Astrocyte (in vitro differentiated cells and primary cell): ENCODE measurements around the gene COL12A1. TPM values are rescaled to one million over a fixed set of nuclear protein-coding genes. Genes with fewer than 3 reads are reported as not detected.

Source experiments
- DNase-seq: peaks from one replicate; pipeline ENCODE4 v3.0.0-alpha.2; 2010; ENCODE audit warnings: low read depth
- FAIRE-seq: peaks from 2 replicates; lab custom pipeline; 2011; peaks lifted over from hg19 to GRCh38; lab: Jason Lieb, UNC
- H2AFZ ChIP-seq: 2 replicates; pipeline ENCODE4 v1.6.0; 2012; ENCODE audit warnings: low read depth, low read length, inconsistent platforms
- H3K27ac ChIP-seq: 2 replicates; pipeline ENCODE4 v1.5.1; 2011; ENCODE audit warnings: low read depth, low read length, inconsistent platforms
- H3K27me3 ChIP-seq: 2 replicates; pipeline ENCODE4 v1.6.0; 2011; ENCODE audit warnings: low read length, inconsistent platforms; ENCODE audit not compliant: insufficient read depth
- H3K36me3 ChIP-seq: 2 replicates; pipeline ENCODE4 v1.5.1; 2011; ENCODE audit warnings: low read length, inconsistent platforms; ENCODE audit not compliant: insufficient read depth
- H3K4me1 ChIP-seq: 2 replicates; pipeline ENCODE4 v1.5.1; 2011; ENCODE audit warnings: low read length, inconsistent platforms; ENCODE audit not compliant: insufficient read depth
- H3K4me2 ChIP-seq: 2 replicates; pipeline ENCODE4 v1.6.0; 2012; ENCODE audit warnings: low read length, inconsistent platforms
- H3K4me3 ChIP-seq: 2 replicates; pipeline ENCODE4 v1.5.1; 2011; ENCODE audit warnings: low read depth, mild to moderate bottlenecking, low read length, inconsistent platforms; ENCODE audit not compliant: insufficient read depth
- H3K79me2 ChIP-seq: 2 replicates; pipeline ENCODE4 v1.6.0; 2012; ENCODE audit warnings: mild to moderate bottlenecking, low read length, inconsistent platforms; ENCODE audit not compliant: insufficient read depth
- H3K9ac ChIP-seq: 2 replicates; pipeline ENCODE4 v1.6.0; 2012; ENCODE audit warnings: mild to moderate bottlenecking, low read length, inconsistent platforms
- H3K9me3 ChIP-seq: 2 replicates; pipeline ENCODE4 v1.5.1; 2012; ENCODE audit warnings: low read depth, mild to moderate bottlenecking, low read length, inconsistent platforms; ENCODE audit not compliant: insufficient read depth
- H4K20me1 ChIP-seq: 2 replicates; pipeline ENCODE4 v1.6.0; 2012; ENCODE audit warnings: low read length, inconsistent platforms; ENCODE audit not compliant: insufficient read depth
- H3K27ac Mint-ChIP-seq: one replicate; pipeline ENCODE4 v1.8.0; 2021; ENCODE audit warnings: mild to moderate bottlenecking, mixed read lengths; ENCODE audit not compliant: unreplicated experiment
- H3K27me3 Mint-ChIP-seq: one replicate; pipeline ENCODE4 v1.8.0; 2021; ENCODE audit warnings: low read depth, mixed read lengths; ENCODE audit not compliant: unreplicated experiment
- H3K36me3 Mint-ChIP-seq: one replicate; pipeline ENCODE4 v1.8.0; 2021; ENCODE audit warnings: low read depth, mixed read lengths; ENCODE audit not compliant: unreplicated experiment
- H3K4me1 Mint-ChIP-seq: one replicate; pipeline ENCODE4 v1.8.0; 2021; ENCODE audit warnings: low read depth, mixed read lengths; ENCODE audit not compliant: unreplicated experiment
- H3K4me3 Mint-ChIP-seq: one replicate; pipeline ENCODE4 v1.8.0; 2021; ENCODE audit warnings: mild to moderate bottlenecking, moderate library complexity, mixed read lengths; ENCODE audit not compliant: unreplicated experiment
- H3K9me3 Mint-ChIP-seq: one replicate; pipeline ENCODE4 v1.8.0; 2021; ENCODE audit warnings: mild to moderate bottlenecking, mixed read lengths; ENCODE audit not compliant: unreplicated experiment
- CTCF ChIP-seq: IDR thresholded peaks from 2 replicates; pipeline ENCODE4 v1.5.1; 2011; ENCODE audit warnings: low read depth, mild to moderate bottlenecking, inconsistent platforms, low read length, moderate library complexity; ENCODE audit not compliant: insufficient read depth
- EZH2 ChIP-seq: IDR thresholded peaks from 2 replicates; pipeline ENCODE4 v1.6.1; 2012; ENCODE audit warnings: mild to moderate bottlenecking, low read length, inconsistent platforms; ENCODE audit not compliant: insufficient read depth
- total RNA-seq: library from RNA; stranded (reverse); gene quantifications from 2 replicates; pipeline ENCODE4 v1.2.1, GENCODE V29; 2021

Gene COL12A1
- total RNA-seq, 1 donor from 2014 or later = 106 TPM

- Histone ChIP-seq H2AFZ (no peak overlapping the region), H3K27ac (no peak overlapping the region), H3K36me3 (peaks cover 7% of the 10 kb centered on the region), H4K20me1 (no peaks in the 10 kb centered on the region), H3K9me3 (no peaks in the 10 kb centered on the region), H3K79me2 (no peaks in the 10 kb centered on the region), H3K9ac (no peak overlapping the region), H3K4me3 (no peak overlapping the region), H3K4me1 (no peaks in the 10 kb centered on the region), H3K4me2 (no peak overlapping the region), H3K27me3 (no peaks in the 10 kb centered on the region)
- peaks cover 3% of the 10 kb centered on the region for H3K4me1 Mint-ChIP-seq
- DNase-seq = no peak
- H3K27me3 Mint-ChIP-seq = peaks cover 10% of the 10 kb centered on the region
- TF ChIP-seq CTCF = no peak
- no peak for TF ChIP-seq EZH2
- peaks cover 2% of the 10 kb centered on the region for H3K9me3 Mint-ChIP-seq
- no peak overlapping the region for H3K27ac Mint-ChIP-seq
- no peak overlapping the region for H3K4me3 Mint-ChIP-seq
- FAIRE-seq = no peak
- H3K36me3 Mint-ChIP-seq = peaks cover 9% of the 10 kb centered on the region
Observed at GRCh38 chr6:75081047-75081446, 124.8 kb downstream of the COL12A1 start.

GRCh38 chr6:75079589-75079988 is 126.3 kb downstream of the COL12A1 start:
- Histone ChIP-seq H3K27me3 (no peaks in the 10 kb centered on the region), H3K4me2 (no peak overlapping the region), H3K36me3 (peaks cover 2% of the 10 kb centered on the region), H2AFZ (no peak overlapping the region), H3K27ac (no peak overlapping the region), H4K20me1 (no peaks in the 10 kb centered on the region), H3K9me3 (no peaks in the 10 kb centered on the region), H3K4me1 (no peaks in the 10 kb centered on the region), H3K79me2 (no peaks in the 10 kb centered on the region), H3K9ac (no peak overlapping the region), H3K4me3 (no peak overlapping the region)
- no peak for FAIRE-seq
- H3K36me3 Mint-ChIP-seq = peaks cover 6% of the 10 kb centered on the region
- peaks cover 2% of the 10 kb centered on the region for H3K9me3 Mint-ChIP-seq
- H3K4me3 Mint-ChIP-seq = no peak overlapping the region
- DNase-seq = peak; percentile 25
- H3K27ac Mint-ChIP-seq = no peak overlapping the region
- TF ChIP-seq CTCF (no peak), EZH2 (no peak)
- peaks cover 3% of the 10 kb centered on the region for H3K27me3 Mint-ChIP-seq
- no peaks in the 10 kb centered on the region for H3K4me1 Mint-ChIP-seq

GRCh38 chr6:75077701-75078100 is 128.2 kb downstream of the COL12A1 start:
- H3K36me3 Mint-ChIP-seq = peaks cover 6% of the 10 kb centered on the region
- FAIRE-seq = peak; percentile 20
- no peaks in the 10 kb centered on the region for H3K36me3 ChIP-seq
- no peak overlapping the region for H3K9ac ChIP-seq
- no peaks in the 10 kb centered on the region for H3K79me2 ChIP-seq
- no peak for TF ChIP-seq EZH2
- TF ChIP-seq CTCF = no peak
- H4K20me1 ChIP-seq = no peaks in the 10 kb centered on the region
- H3K27me3 ChIP-seq = no peaks in the 10 kb centered on the region
- no peak overlapping the region for H3K4me2 ChIP-seq
- no peaks in the 10 kb centered on the region for H3K9me3 ChIP-seq
- no peak overlapping the region for H3K4me3 ChIP-seq
- no peak overlapping the region for H3K4me3 Mint-ChIP-seq
- H3K4me1 ChIP-seq = no peaks in the 10 kb centered on the region
- DNase-seq = no peak
- peaks cover 2% of the 10 kb centered on the region for H3K9me3 Mint-ChIP-seq
- no peaks in the 10 kb centered on the region for H3K27me3 Mint-ChIP-seq
- H3K27ac ChIP-seq = no peak overlapping the region
- H3K27ac Mint-ChIP-seq = no peak overlapping the region
- H3K4me1 Mint-ChIP-seq = no peaks in the 10 kb centered on the region
- no peak overlapping the region for H2AFZ ChIP-seq
